GM12878 (cell line): ENCODE data around the gene PDCD11. TPM values are rescaled to one million over a fixed set of nuclear protein-coding genes. Genes with fewer than 3 reads are reported as not detected.

ENCODE experiments used
- ATAC-seq: fragments of 200-7000 bp; cut with Tn5 transposase; 3 replicates; pipeline ENCODE4 v1.9.1; 2020; ENCODE audit warnings: mild to moderate bottlenecking, moderate library complexity
- BruUV-seq: library from RNA; stranded (reverse); fragments of 400-500 nt; replicated peaks from 2 replicates; lab custom pipeline; 2021; lab: Mats Ljungman, UMichigan
- CTCF ChIA-PET: fragments of 300-600 bp; sonication (Branson Sonifier 250); formaldehyde crosslinking; extraction: SDS; loops from one replicate; lab custom pipeline; 2021; ENCODE audit warnings: inconsistent platforms; lab: Yijun Ruan, JAX
- POLR2A ChIA-PET: fragments of 350-600 bp; formaldehyde crosslinking; extraction: SDS; loops from one replicate; lab custom pipeline; 2021; ENCODE audit warnings: inconsistent platforms; lab: Charles Lee
- RAD21 ChIA-PET: fragments of 300-600 bp; sonication (Branson Sonifier 250); formaldehyde crosslinking; loops from one replicate; lab custom pipeline; 2023; ENCODE audit warnings: antibody characterized with exemption; ENCODE audit not compliant: unreplicated experiment; lab: Charles Lee
- SMC1A ChIA-PET: fragments of 300-600 bp; sonication (Branson Sonifier 250); formaldehyde crosslinking; loops from one replicate; lab custom pipeline; 2023; ENCODE audit not compliant: unreplicated experiment, uncharacterized antibody; lab: Charles Lee
- DNase-seq: peaks from one replicate; pipeline ENCODE4 v3.0.0-alpha.2; 2011; ENCODE audit warnings: low read depth, low spot score
- FAIRE-seq: peaks from 3 replicates; lab custom pipeline; 2011; peaks lifted over from hg19 to GRCh38; lab: Jason Lieb, UNC
- H2AFZ ChIP-seq: 2 replicates; pipeline ENCODE4 v1.6.0; 2011; ENCODE audit warnings: low read depth, low read length, control low read depth; ENCODE audit not compliant: control insufficient read depth
- H3K27ac ChIP-seq: 2 replicates; pipeline ENCODE4 v1.5.1; 2011; ENCODE audit warnings: control low read depth; ENCODE audit not compliant: control insufficient read depth, insufficient read depth
- H3K27me3 ChIP-seq, 2 experiments: replicated peaks in 1 of 2; 2 replicates each; pipeline versions ENCODE4 v1.6.0 to v1.6.1; 2011; ENCODE audit warnings: low read length in 1 of 2; ENCODE audit not compliant: control insufficient read depth in 2 of 2, insufficient read depth in 2 of 2
- H3K36me3 ChIP-seq, 2 experiments: 2 replicates each; pipeline ENCODE4 v1.5.1; 2011; ENCODE audit warnings: low read length in 1 of 2; ENCODE audit not compliant: control insufficient read depth in 2 of 2, insufficient read depth in 2 of 2
- H3K4me1 ChIP-seq: 2 replicates; pipeline ENCODE4 v1.6.1; 2011; ENCODE audit warnings: mild to moderate bottlenecking, low read length, moderate library complexity, mixed read lengths; ENCODE audit not compliant: control insufficient read depth, insufficient read depth
- H3K4me2 ChIP-seq: 2 replicates; pipeline ENCODE4 v1.6.0; 2011; ENCODE audit warnings: control low read depth; ENCODE audit not compliant: control insufficient read depth, insufficient read depth
- H3K4me3 ChIP-seq: fragments of 200-600 bp; sonication (generic); 2 replicates; pipeline ENCODE4 v1.5.1; 2016
- H3K79me2 ChIP-seq: 2 replicates; pipeline ENCODE4 v1.6.0; 2011; ENCODE audit warnings: low read length; ENCODE audit not compliant: control insufficient read depth, insufficient read depth
- H3K9ac ChIP-seq: 2 replicates; pipeline ENCODE4 v1.8.0; 2011; ENCODE audit warnings: low read length, control low read depth, mixed read lengths; ENCODE audit not compliant: control insufficient read depth, insufficient read depth
- H3K9me3 ChIP-seq: replicated peaks from 3 replicates; pipeline ENCODE4 v1.5.1; 2011; ENCODE audit warnings: mild to moderate bottlenecking, low read length; ENCODE audit not compliant: control insufficient read depth, insufficient read depth
- H4K20me1 ChIP-seq: 2 replicates; pipeline ENCODE4 v1.6.0; 2011; ENCODE audit not compliant: control insufficient read depth, insufficient read depth
- BACH1 ChIP-seq: fragments of 450-650 bp; IDR thresholded peaks from 2 replicates; pipeline ENCODE4 v1.6.1; 2017; ENCODE audit warnings: mild to moderate bottlenecking, borderline replicate concordance
- CREM ChIP-seq: IDR thresholded peaks from 2 replicates; pipeline ENCODE4 v1.6.1; 2014; ENCODE audit warnings: antibody characterized with exemption, low read depth
- DPF2 ChIP-seq: fragments of 450-650 bp; IDR thresholded peaks from 2 replicates; pipeline ENCODE4 v1.6.1; 2017; ENCODE audit warnings: mild to moderate bottlenecking
- GATAD2B ChIP-seq: fragments of 450-650 bp; conservative IDR thresholded peaks from 2 replicates; pipeline ENCODE4 v1.6.1; 2017; ENCODE audit warnings: low read depth, mild to moderate bottlenecking, moderate library complexity
- JUND ChIP-seq: IDR thresholded peaks from 2 replicates; pipeline ENCODE4 v1.6.1; 2012; ENCODE audit warnings: low read depth, mild to moderate bottlenecking, low read length, improper control_type of control experiment, moderate library complexity
- LARP7 ChIP-seq: fragments of 450-650 bp; IDR thresholded peaks from 2 replicates; pipeline ENCODE4 v1.6.1; 2017; ENCODE audit warnings: mild to moderate bottlenecking
- MXI1 ChIP-seq: fragments of 150-350 bp; IDR thresholded peaks from 2 replicates; pipeline ENCODE4 v1.6.1; 2011; ENCODE audit warnings: low read depth, mild to moderate bottlenecking, inconsistent platforms, low read length, improper control_type of control experiment
- RUNX3 ChIP-seq: IDR thresholded peaks from 2 replicates; pipeline ENCODE4 v1.6.1; 2012; ENCODE audit warnings: low read length, inconsistent platforms
- TAF1 ChIP-seq: IDR thresholded peaks from 2 replicates; pipeline ENCODE4 v1.6.1; 2011; ENCODE audit warnings: mild to moderate bottlenecking, low read depth, low read length, borderline replicate concordance
- ZNF622 ChIP-seq: fragments of 450-650 bp; IDR thresholded peaks from 2 replicates; pipeline ENCODE4 v1.6.1; 2017; ENCODE audit warnings: mild to moderate bottlenecking, inconsistent platforms
- WGBS: methylation state at CpG from one replicate; pipeline ENCODE4 v1.1.6; 2016; ENCODE audit warnings: low lambda C conversion rate; ENCODE audit not compliant: insufficient replicate concordance, insufficient coverage; ENCODE audit errors: missing lambda C conversion rate; 5-methylcytosine and 5-hydroxymethylcytosine counted together
- in situ Hi-C: fragments of 300-500 bp; cut with MboI; formaldehyde crosslinking; loops from 9 replicates; pipeline ENCODE4 v1.14.3; 2018; ENCODE audit warnings: mixed read lengths
- intact Hi-C: fragments of 100-400 bp; cut with micrococcal nuclease; formaldehyde crosslinking; loops from one replicate; pipeline ENCODE4 v1.14.2; 2022; ENCODE audit not compliant: unreplicated experiment
- polyA plus RNA-seq, 11 experiments: library from polyadenylated mRNA; depleted of rRNA in 4 of 11; unstranded in 6 of 11; stranded (reverse) in 5 of 11; fragments of >200 nt; fragmentation: Nextera tagmentation in 4 of 11; fragmentation: Illumina TruSeq in 1 of 11; extraction: Ambion mirVana in 4 of 11; extraction: Trizol in 1 of 11; gene quantifications; 1 replicate in 1 of 11; 2 replicates in 10 of 11; pipeline versions ENCODE4 v1.2.1 to v1.2.3, GENCODE V29; 2011 to 2016; ENCODE audit warnings: inconsistent platforms in 2 of 11, missing spikeins in 2 of 11, low read depth in 1 of 11
- total RNA-seq, 4 experiments: library from RNA; depleted of rRNA in 3 of 4; stranded (reverse); fragments of >200 nt in 3 of 4; fragmentation: Illumina TruSeq in 1 of 4; extraction: Trizol in 1 of 4; gene quantifications; 2 replicates each; pipeline versions ENCODE4 v1.2.1 to v1.2.3, GENCODE V29; 2013 to 2021
- TF ChIP-seq, protein P1 (sequence below): fragments of 450-650 bp; formaldehyde crosslinking; IDR thresholded peaks from 2 replicates; pipeline ENCODE4 v1.5.0; 2022; ENCODE audit warnings: mild to moderate bottlenecking, missing genetic modification characterization
- TF ChIP-seq, protein P2 (sequence below): IDR thresholded peaks from 2 replicates; pipeline ENCODE4 v1.6.1; 2011; ENCODE audit warnings: borderline replicate concordance, low read depth, mild to moderate bottlenecking, moderate library complexity, low read length; ENCODE audit not compliant: insufficient read depth, poor library complexity, severe bottlenecking
- TF ChIP-seq, protein P3 (sequence below): fragments of 450-650 bp; IDR thresholded peaks from 2 replicates; pipeline ENCODE4 v1.6.1; 2017; ENCODE audit warnings: mild to moderate bottlenecking

The PDCD11 gene
- total and polyA plus RNA-seq, 10 of the 15 experiments (the other 5 are each of a cell fraction or from before 2014, with no cell fraction given): 13.9 to 69.7 (median 44.8) TPM

DNA sequence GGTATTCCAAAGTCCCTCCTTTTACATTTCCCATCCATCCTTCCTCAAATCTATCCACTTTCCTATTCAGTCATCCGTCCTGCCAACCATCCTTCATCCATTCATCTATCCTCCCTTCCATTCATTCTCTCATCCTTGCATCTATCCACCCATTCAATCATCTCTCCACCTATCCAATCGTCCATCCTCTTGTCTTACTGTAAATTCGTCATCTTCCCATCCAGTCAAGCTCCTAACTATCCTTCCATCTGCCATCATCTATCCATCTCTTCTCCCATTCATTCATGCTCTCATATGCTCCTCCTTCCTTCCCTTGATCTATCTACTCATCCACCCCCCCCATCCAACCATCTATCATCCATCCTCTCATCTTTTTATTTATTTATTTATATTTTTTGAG lies 77.7 kb downstream of the PDCD11 start:
- WGBS: 78% methylated on average over 3 of the region's 3 CpGs
- Histone ChIP-seq H3K9me3 (no peaks in the 10 kb centered on the region), H3K4me1 (peaks cover 48% of the 10 kb centered on the region), H4K20me1 (no peaks in the 10 kb centered on the region), H2AFZ (no peak overlapping the region), H3K36me3 (no peaks in the 10 kb centered on the region), H3K27ac (no peak overlapping the region), H3K9ac (no peak overlapping the region), H3K4me3 (no peak overlapping the region), H3K4me2 (no peak overlapping the region), H3K27me3 (no peaks in the 10 kb centered on the region), H3K79me2 (no peaks in the 10 kb centered on the region)
- DNase-seq: no peak
- CTCF ChIA-PET: interaction anchor here (3.3 to 10.6 kb wide), 5 partner anchors 8 to 57 kb away, joined by 13 to 195 read pairs (median 52); partner anchors contain the start of gene CALHM2
- intact Hi-C loops: loop anchor here (5.0 kb wide), 1 partner anchor 107 kb away; the partner anchor contains the start of gene TAF5
- in situ Hi-C loops: no loop called here
- BruUV-seq: no TSS peak
- FAIRE-seq: no peak
- SMC1A ChIA-PET: interaction anchor here (1.3 to 9.8 kb wide), 5 partner anchors 12 to 57 kb away, joined by 3 to 124 read pairs (median 4); partner anchors contain the start of gene CALHM2
- POLR2A ChIA-PET: interaction anchor here (3.4 to 3.8 kb wide), 2 partner anchors 8 to 22 kb away, joined by 26 to 35 read pairs; partner anchors contain the start of gene CALHM2
- RAD21 ChIA-PET: interaction anchor here (0.7 to 4.7 kb wide), 5 partner anchors 8 to 56 kb away, joined by 3 to 73 read pairs (median 18); partner anchors contain the start of genes CALHM1 and CALHM2
- ATAC-seq: no peak
- TF ChIP-seq CREM (no peak), BACH1 (no peak), GATAD2B (no peak), MXI1 (no peak), JUND (no peak), LARP7 (no peak), DPF2 (no peak), ZNF622 (no peak), TAF1 (no peak), RUNX3 (no peak)
- TF ChIP-seq, protein P1, sequence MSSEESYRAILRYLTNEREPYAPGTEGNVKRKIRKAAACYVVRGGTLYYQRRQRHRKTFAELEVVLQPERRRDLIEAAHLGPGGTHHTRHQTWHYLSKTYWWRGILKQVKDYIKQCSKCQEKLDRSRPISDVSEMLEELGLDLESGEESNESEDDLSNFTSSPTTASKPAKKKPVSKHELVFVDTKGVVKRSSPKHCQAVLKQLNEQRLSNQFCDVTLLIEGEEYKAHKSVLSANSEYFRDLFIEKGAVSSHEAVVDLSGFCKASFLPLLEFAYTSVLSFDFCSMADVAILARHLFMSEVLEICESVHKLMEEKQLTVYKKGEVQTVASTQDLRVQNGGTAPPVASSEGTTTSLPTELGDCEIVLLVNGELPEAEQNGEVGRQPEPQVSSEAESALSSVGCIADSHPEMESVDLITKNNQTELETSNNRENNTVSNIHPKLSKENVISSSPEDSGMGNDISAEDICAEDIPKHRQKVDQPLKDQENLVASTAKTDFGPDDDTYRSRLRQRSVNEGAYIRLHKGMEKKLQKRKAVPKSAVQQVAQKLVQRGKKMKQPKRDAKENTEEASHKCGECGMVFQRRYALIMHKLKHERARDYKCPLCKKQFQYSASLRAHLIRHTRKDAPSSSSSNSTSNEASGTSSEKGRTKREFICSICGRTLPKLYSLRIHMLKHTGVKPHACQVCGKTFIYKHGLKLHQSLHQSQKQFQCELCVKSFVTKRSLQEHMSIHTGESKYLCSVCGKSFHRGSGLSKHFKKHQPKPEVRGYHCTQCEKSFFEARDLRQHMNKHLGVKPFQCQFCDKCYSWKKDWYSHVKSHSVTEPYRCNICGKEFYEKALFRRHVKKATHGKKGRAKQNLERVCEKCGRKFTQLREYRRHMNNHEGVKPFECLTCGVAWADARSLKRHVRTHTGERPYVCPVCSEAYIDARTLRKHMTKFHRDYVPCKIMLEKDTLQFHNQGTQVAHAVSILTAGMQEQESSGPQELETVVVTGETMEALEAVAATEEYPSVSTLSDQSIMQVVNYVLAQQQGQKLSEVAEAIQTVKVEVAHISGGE (CRISPR knock-in tag): no peak
- TF ChIP-seq, protein P2, sequence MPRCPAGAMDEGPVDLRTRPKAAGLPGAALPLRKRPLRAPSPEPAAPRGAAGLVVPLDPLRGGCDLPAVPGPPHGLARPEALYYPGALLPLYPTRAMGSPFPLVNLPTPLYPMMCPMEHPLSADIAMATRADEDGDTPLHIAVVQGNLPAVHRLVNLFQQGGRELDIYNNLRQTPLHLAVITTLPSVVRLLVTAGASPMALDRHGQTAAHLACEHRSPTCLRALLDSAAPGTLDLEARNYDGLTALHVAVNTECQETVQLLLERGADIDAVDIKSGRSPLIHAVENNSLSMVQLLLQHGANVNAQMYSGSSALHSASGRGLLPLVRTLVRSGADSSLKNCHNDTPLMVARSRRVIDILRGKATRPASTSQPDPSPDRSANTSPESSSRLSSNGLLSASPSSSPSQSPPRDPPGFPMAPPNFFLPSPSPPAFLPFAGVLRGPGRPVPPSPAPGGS: no peak
- TF ChIP-seq, protein P3, sequence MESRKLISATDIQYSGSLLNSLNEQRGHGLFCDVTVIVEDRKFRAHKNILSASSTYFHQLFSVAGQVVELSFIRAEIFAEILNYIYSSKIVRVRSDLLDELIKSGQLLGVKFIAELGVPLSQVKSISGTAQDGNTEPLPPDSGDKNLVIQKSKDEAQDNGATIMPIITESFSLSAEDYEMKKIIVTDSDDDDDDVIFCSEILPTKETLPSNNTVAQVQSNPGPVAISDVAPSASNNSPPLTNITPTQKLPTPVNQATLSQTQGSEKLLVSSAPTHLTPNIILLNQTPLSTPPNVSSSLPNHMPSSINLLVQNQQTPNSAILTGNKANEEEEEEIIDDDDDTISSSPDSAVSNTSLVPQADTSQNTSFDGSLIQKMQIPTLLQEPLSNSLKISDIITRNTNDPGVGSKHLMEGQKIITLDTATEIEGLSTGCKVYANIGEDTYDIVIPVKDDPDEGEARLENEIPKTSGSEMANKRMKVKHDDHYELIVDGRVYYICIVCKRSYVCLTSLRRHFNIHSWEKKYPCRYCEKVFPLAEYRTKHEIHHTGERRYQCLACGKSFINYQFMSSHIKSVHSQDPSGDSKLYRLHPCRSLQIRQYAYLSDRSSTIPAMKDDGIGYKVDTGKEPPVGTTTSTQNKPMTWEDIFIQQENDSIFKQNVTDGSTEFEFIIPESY: no peak
- TF ChIP-seq, all 136 proteins: peak for 0
